Loucy (cell line): ENCODE results near the gene MRPL19.

Experiments
- CTCF ChIP-seq: fragments of 200-600 bp; sonication (generic); conservative IDR thresholded peaks from 2 replicates; pipeline ENCODE4 v1.5.1; 2014; ENCODE audit warnings: mild to moderate bottlenecking, antibody characterized with exemption, low read length
- EZH2phosphoT487 ChIP-seq: fragments of 200-600 bp; IDR thresholded peaks from 2 replicates; pipeline ENCODE4 v1.6.1; 2018; ENCODE audit warnings: antibody characterized with exemption, mild to moderate bottlenecking, moderate library complexity, borderline replicate concordance

GRCh38 chr2:75622929-75623328 lies 23.7 kb upstream of the MRPL19 start:
- TF ChIP-seq CTCF (no peak), EZH2phosphoT487 (no peak)
